Pancreas (tissue), 10 donors: ENCODE measurements around the gene ITCH. TPM values are rescaled to one million over a fixed set of nuclear protein-coding genes. Genes with fewer than 3 reads are reported as not detected.

Experiments used
- ATAC-seq, 4 donors: fragments of 200-7000 bp; cut with Tn5 transposase; one replicate each; pipeline versions ENCODE4 v1.8.0 to v1.9.1; 2020; ENCODE audit warnings: mild to moderate bottlenecking in 4 of 4, moderate library complexity in 4 of 4
- DNase-seq, 6 donors: peaks; one replicate each; pipeline ENCODE4 v3.0.0-alpha.2; 2020
- FAIRE-seq: peaks from 2 replicates; lab custom pipeline; 2012; peaks lifted over from hg19 to GRCh38; lab: Jason Lieb, UNC
- H3K27ac ChIP-seq, 4 donors: fragments of 200-600 bp; sonication (generic); 1 replicate in 3 of 4; 2 replicates in 1 of 4; pipeline versions ENCODE4 v1.5.0 to v1.8.0; 2020
- H3K27me3 ChIP-seq, 4 donors: fragments of 200-600 bp; one replicate each; pipeline ENCODE4 v1.8.0; 2021
- H3K36me3 ChIP-seq, 3 donors: fragments of 200-600 bp; sonication (generic) in 1 of 3; one replicate each; pipeline versions ENCODE4 v1.5.0 to v1.8.0; 2020 to 2021
- H3K4me1 ChIP-seq, 3 donors: fragments of 200-600 bp; one replicate each; pipeline ENCODE4 v1.8.0; 2021
- H3K4me3 ChIP-seq, 4 donors: fragments of 200-600 bp; sonication (generic) in 2 of 4; one replicate each; pipeline versions ENCODE4 v1.5.0 to v1.8.0; 2020 to 2021
- H3K9me3 ChIP-seq, 4 donors: fragments of 200-600 bp; one replicate each; pipeline ENCODE4 v1.8.0; 2021
- CTCF ChIP-seq, 4 donors: fragments of 200-600 bp; sonication (generic) in 3 of 4; IDR thresholded peaks; one replicate each; pipeline versions ENCODE4 v1.5.0 to v1.8.0; 2021; ENCODE audit warnings: antibody characterized with exemption in 4 of 4
- WGBS, 2 donors: extraction: QIAGEN DNeasy Blood & Tissue Kit; methylation state at CpG; one replicate each; pipeline ENCODE4 v1.1.7; 2013; 5-methylcytosine and 5-hydroxymethylcytosine counted together
- intact Hi-C, 3 donors: fragments of 100-400 bp; cut with DNase I; formaldehyde crosslinking; loops; one replicate each; pipeline versions ENCODE4 v1.11.1 to v1.14.2; 2022
- polyA plus RNA-seq, 2 donors: library from polyadenylated mRNA; stranded (reverse); fragments of 200-250 nt; gene quantifications; one replicate each; pipeline ENCODE4 v1.2.3, GENCODE V29; 2013
- total RNA-seq, 6 donors: library from RNA; stranded (reverse); fragmentation: NEBNext Ultra II Directional in 4 of 6; extraction: Animal tissue kit (Norgen Biotek cat#: 25700) in 4 of 6; gene quantifications; one replicate each; pipeline versions ENCODE4 v1.2.1 to v1.2.4, GENCODE V29; 2021 to 2023
- donor health status: healthy with polysubstance abuse.
- donor health status: DM: no; HTN: no; CAD: no; lungs with moderate emphysema.
- donor health status: DM: no; HTN: no; CAD: no.
- donor health status: control.
- donor health status: control.
- donor health status: Bipolar disorder and iron deficiency.
- donor health status: DM: yes; HTN: yes; CAD: no.
- donor health status: DM: no; HTN: no; CAD: no.
- donor health status: DM: no; HTN: no; CAD: no.
- donor health status: DM: yes; HTN: yes; CAD: no.

ITCH gene
- 10 to 100 TPM; 19.6 to 37.0 (median 23.4) TPM for total RNA-seq
- 1 to 10 TPM; 5.7 to 8.2 TPM for polyA plus RNA-seq

- no peaks in the 10 kb centered on the region for H3K36me3 ChIP-seq
- no peaks in the 10 kb centered on the region for H3K9me3 ChIP-seq
- no peak for TF ChIP-seq CTCF (IDR thresholded peaks at IDR 0.05)
- WGBS, 2 donors = 0% methylated on average over 32 of the region's 32 CpGs
- ATAC-seq = peak; percentile 99 to 100 (median 100)
- no peak for FAIRE-seq
- H3K27me3 ChIP-seq = no peaks in the 10 kb centered on the region
- intact Hi-C loops = no loop called here
- DNase-seq = peak; percentile 93 to 99 (median 96)
- peaks cover 10 to 34% (median 16%) of the 10 kb centered on the region in 3 donors for H3K4me1 ChIP-seq
- H3K4me3 ChIP-seq = peak within 1 kb of the TSS; percentile 86 to 95 (median 90)
- H3K27ac ChIP-seq = peak within 1 kb of the TSS; percentile 78 to 85 (median 82)
Measured at GRCh38 chr20:34363062-34363464, at the start of gene ITCH. TSS of gene ITCH (plus strand) at chr20:34363273. CDS start at chr20:34393812, 30,539 bp downstream.

- FAIRE-seq = no peak
- no peak overlapping the region for H3K4me3 ChIP-seq
- WGBS, 2 donors = 80 to 86% methylated on average over 3 of the region's 3 CpGs
Measured at GRCh38 chr20:34315236-34315635, 47.8 kb upstream of the ITCH start.

GRCh38 chr20:34316196-34316814 lies 46.8 kb upstream of the ITCH start:
- no peak for ATAC-seq
- no peak for DNase-seq
- intact Hi-C loops = loop anchor here in 1 of 3 donors (10.0 kb wide), 1 partner anchor 208 kb away; no protein-coding TSS in a partner anchor
- no peak for FAIRE-seq
- no peaks in the 10 kb centered on the region for H3K9me3 ChIP-seq
- no peak for TF ChIP-seq CTCF (IDR thresholded peaks at IDR 0.05)
- no peaks in the 10 kb centered on the region for H3K36me3 ChIP-seq
- no peak overlapping the region for H3K27ac ChIP-seq
- WGBS, 2 donors = 91 to 95% methylated on average over 6 of the region's 6 CpGs
- peaks cover 9 to 10% (median 10%) of the 10 kb centered on the region in 3 donors for H3K4me1 ChIP-seq
- H3K27me3 ChIP-seq = no peaks in the 10 kb centered on the region
- no peak overlapping the region for H3K4me3 ChIP-seq

More at GRCh38 chr20:34315236-34315635, 47.8 kb upstream of the ITCH start:
- Histone ChIP-seq H3K4me1 (peaks cover 9 to 20% (median 14%) of the 10 kb centered on the region in 3 donors), H3K36me3 (no peaks in the 10 kb centered on the region), H3K9me3 (no peaks in the 10 kb centered on the region), H3K27ac (no peak overlapping the region), H3K27me3 (no peaks in the 10 kb centered on the region)
- DNase-seq (no peak), ATAC-seq (no peak)
- intact Hi-C loops = loop anchor here in 1 of 3 donors (10.0 kb wide), 1 partner anchor 210 kb away; no protein-coding TSS in a partner anchor
- TF ChIP-seq CTCF (IDR thresholded peaks at IDR 0.05) = no peak

GRCh38 chr20:34318609-34319443 lies 44.2 kb upstream of the ITCH start:
- ATAC-seq = peak in 1 of 4 donors; percentile 21
- DNase-seq = no peak
- TF ChIP-seq CTCF (IDR thresholded peaks at IDR 0.05) = no peak
- Histone ChIP-seq H3K9me3 (no peaks in the 10 kb centered on the region), H3K27ac (no peak overlapping the region), H3K27me3 (no peaks in the 10 kb centered on the region), H3K4me1 (no peaks in the 10 kb centered on the region), H3K4me3 (no peak overlapping the region), H3K36me3 (no peaks in the 10 kb centered on the region)
- 52 to 63% methylated on average over 4 of the region's 4 CpGs for WGBS, 2 donors
- no peak for FAIRE-seq
- intact Hi-C loops = loop anchor here in 1 of 3 donors (10.0 kb wide), 1 partner anchor 206 kb away; no protein-coding TSS in a partner anchor
